Measurements from ENCODE around the gene FN3K. TPM values are rescaled to one million over a fixed set of nuclear protein-coding genes. Genes with fewer than 3 reads are reported as not detected.

FN3K gene
- total and polyA plus RNA-seq, 2 of the 13 experiments (the other 11 are each of a cell fraction or from before 2014, with no cell fraction given), result 3.5 to 12.2 TPM

- TF ChIP-seq, protein P1, sequence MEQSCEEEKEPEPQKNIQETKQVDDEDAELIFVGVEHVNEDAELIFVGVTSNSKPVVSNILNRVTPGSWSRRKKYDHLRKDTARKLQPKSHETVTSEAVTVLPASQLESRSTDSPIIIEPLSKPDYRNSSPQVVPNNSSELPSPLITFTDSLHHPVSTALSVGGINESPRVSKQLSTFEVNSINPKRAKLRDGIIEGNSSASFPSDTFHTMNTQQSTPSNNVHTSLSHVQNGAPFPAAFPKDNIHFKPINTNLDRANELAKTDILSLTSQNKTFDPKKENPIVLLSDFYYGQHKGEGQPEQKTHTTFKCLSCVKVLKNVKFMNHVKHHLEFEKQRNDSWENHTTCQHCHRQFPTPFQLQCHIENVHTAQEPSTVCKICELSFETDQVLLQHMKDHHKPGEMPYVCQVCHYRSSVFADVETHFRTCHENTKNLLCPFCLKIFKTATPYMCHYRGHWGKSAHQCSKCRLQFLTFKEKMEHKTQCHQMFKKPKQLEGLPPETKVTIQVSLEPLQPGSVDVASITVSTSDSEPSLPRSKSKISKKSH (CRISPR knock-in tag; IDR thresholded peaks at IDR 0.05; ENCODE audit: borderline replicate concordance), result 0 out of 2 replicates have a peak, but pooled peaks have one; percentile 76
- TF ChIP-seq THAP11 (CRISPR knock-in tag; IDR thresholded peaks at IDR 0.05), result 0 out of 2 replicates have a peak, but pooled peaks have one; percentile 36
- TF ChIP-seq SP4 (CRISPR knock-in tag; IDR thresholded peaks at IDR 0.05), result peak; percentile 73
- TF ChIP-seq DMAP1 (CRISPR knock-in tag; IDR thresholded peaks at IDR 0.05), result peak; percentile 46; the same call in 1 of the 2 replicates
- TF ChIP-seq ZNF329 (CRISPR knock-in tag; IDR thresholded peaks at IDR 0.05; ENCODE audit: low read depth), result peak; percentile 46; the same call in 1 of the 2 replicates
- peak; percentile 78 for TF ChIP-seq PHF8 (CRISPR knock-in tag; IDR thresholded peaks at IDR 0.05)
- peak; percentile 74 for TF ChIP-seq HDAC1 (CRISPR knock-in tag; IDR thresholded peaks at IDR 0.05)
- TF ChIP-seq, protein P2, sequence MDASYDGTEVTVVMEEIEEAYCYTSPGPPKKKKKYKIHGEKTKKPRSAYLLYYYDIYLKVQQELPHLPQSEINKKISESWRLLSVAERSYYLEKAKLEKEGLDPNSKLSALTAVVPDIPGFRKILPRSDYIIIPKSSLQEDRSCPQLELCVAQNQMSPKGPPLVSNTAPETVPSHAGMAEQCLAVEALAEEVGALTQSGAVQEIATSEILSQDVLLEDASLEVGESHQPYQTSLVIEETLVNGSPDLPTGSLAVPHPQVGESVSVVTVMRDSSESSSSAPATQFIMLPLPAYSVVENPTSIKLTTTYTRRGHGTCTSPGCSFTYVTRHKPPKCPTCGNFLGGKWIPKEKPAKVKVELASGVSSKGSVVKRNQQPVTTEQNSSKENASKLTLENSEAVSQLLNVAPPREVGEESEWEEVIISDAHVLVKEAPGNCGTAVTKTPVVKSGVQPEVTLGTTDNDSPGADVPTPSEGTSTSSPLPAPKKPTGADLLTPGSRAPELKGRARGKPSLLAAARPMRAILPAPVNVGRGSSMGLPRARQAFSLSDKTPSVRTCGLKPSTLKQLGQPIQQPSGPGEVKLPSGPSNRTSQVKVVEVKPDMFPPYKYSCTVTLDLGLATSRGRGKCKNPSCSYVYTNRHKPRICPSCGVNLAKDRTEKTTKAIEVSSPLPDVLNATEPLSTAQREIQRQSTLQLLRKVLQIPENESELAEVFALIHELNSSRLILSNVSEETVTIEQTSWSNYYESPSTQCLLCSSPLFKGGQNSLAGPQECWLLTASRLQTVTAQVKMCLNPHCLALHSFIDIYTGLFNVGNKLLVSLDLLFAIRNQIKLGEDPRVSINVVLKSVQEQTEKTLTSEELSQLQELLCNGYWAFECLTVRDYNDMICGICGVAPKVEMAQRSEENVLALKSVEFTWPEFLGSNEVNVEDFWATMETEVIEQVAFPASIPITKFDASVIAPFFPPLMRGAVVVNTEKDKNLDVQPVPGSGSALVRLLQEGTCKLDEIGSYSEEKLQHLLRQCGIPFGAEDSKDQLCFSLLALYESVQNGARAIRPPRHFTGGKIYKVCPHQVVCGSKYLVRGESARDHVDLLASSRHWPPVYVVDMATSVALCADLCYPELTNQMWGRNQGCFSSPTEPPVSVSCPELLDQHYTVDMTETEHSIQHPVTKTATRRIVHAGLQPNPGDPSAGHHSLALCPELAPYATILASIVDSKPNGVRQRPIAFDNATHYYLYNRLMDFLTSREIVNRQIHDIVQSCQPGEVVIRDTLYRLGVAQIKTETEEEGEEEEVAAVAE (CRISPR knock-in tag; IDR thresholded peaks at IDR 0.05; ENCODE audit: borderline replicate concordance), result 0 out of 2 replicates have a peak, but pooled peaks have one; percentile 12
- no peak for TF ChIP-seq ZNF577 (CRISPR knock-in tag; IDR thresholded peaks at IDR 0.05; ENCODE audit: borderline replicate concordance, low read depth)
- no peak; the same call in 1 of the 2 replicates for TF ChIP-seq ZNF768 (CRISPR knock-in tag; IDR thresholded peaks at IDR 0.05)
- no peak for TF ChIP-seq AHDC1 (CRISPR knock-in tag; IDR thresholded peaks at IDR 0.05; ENCODE audit: borderline replicate concordance)
- peak; percentile 70 for TF ChIP-seq ZBED4 (CRISPR knock-in tag; IDR thresholded peaks at IDR 0.05; ENCODE audit: borderline replicate concordance)
These were observed 19.0 kb upstream of the FN3K start, which contains the start of gene FN3KRP (continued) for GRCh38 chr17:82716203-82717010.
